SH-SY5Y (cell line): ENCODE data around the gene ATP8B4.

Experiments
- GATA2 ChIP-seq: IDR thresholded peaks from 2 replicates; pipeline ENCODE4 v1.6.1; 2011; ENCODE audit warnings: mild to moderate bottlenecking, low read depth, low read length
- GATA3 ChIP-seq: IDR thresholded peaks from 2 replicates; pipeline ENCODE4 v1.6.1; 2011; ENCODE audit warnings: low read depth, mild to moderate bottlenecking, low read length, moderate library complexity

- TF ChIP-seq GATA2 = no peak
- no peak for TF ChIP-seq GATA3
These were observed 5.0 kb upstream of the ATP8B4 start for GRCh38 chr15:50123861-50124557.
